HG03558 (cell line): ENCODE data around the gene MAP7D1.
"Not testable (repeated sequence)": the region's sequence is repeated elsewhere in the genome, so short reads cannot be mapped to it uniquely, and the experiment has no call there.

ENCODE experiments used
- ATAC-seq: cut with Tn5 transposase; IDR thresholded peaks from one replicate; pipeline ENCODE4 v1.9.1; 2021; ENCODE audit warnings: moderate number of reproducible peaks; ENCODE audit not compliant: unreplicated experiment; ENCODE audit errors: extremely low read depth

Gene MAP7D1

GRCh38 chr1:36150296-36151133 lies 5.4 kb upstream of the MAP7D1 start:
- peak; percentile 33 for ATAC-seq

GRCh38 chr1:36151134-36151844 lies 4.7 kb upstream of the MAP7D1 start:
- no peak for ATAC-seq

- no peak for ATAC-seq
Measured at GRCh38 chr1:36151845-36152203, 4.1 kb upstream of the MAP7D1 start.

GRCh38 chr1:36153476-36153875 lies 2.5 kb upstream of the MAP7D1 start:
- no peak for ATAC-seq

- no peak for ATAC-seq
Measured at GRCh38 chr1:36154335-36154734, 1.6 kb upstream of the MAP7D1 start.

DNA sequence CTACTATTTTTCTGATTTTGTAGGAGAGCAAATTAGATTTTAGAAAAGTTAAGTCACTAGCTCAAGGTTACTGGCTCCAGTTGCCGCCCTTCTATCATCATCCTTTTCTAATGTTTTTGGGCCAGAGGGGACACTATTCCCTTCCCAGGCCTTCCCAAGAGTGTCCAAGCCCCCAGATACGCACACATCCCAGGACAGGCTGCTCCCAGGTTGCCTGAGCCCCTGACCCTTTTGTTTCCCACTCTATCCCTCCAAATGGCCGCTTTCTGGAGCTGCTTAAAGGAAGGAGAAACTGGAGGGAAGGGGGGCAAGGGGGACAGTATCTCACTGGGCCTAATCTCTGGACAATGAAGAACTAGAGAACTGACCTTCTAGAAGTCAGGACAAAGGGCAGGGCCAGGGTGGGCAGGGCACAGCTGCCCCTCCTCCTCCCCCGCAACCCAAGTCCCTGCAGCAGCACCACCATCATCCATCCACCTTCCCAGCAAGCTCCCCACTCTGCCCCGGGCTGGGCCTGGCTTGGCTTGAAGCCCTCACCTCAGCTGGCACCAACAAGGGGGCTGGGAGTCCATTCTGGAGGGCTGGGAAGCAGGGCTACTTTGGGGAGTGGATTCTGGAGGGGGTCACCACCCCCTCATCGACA lies 1.1 kb upstream of the MAP7D1 start:
- ATAC-seq = no peak

DNA sequence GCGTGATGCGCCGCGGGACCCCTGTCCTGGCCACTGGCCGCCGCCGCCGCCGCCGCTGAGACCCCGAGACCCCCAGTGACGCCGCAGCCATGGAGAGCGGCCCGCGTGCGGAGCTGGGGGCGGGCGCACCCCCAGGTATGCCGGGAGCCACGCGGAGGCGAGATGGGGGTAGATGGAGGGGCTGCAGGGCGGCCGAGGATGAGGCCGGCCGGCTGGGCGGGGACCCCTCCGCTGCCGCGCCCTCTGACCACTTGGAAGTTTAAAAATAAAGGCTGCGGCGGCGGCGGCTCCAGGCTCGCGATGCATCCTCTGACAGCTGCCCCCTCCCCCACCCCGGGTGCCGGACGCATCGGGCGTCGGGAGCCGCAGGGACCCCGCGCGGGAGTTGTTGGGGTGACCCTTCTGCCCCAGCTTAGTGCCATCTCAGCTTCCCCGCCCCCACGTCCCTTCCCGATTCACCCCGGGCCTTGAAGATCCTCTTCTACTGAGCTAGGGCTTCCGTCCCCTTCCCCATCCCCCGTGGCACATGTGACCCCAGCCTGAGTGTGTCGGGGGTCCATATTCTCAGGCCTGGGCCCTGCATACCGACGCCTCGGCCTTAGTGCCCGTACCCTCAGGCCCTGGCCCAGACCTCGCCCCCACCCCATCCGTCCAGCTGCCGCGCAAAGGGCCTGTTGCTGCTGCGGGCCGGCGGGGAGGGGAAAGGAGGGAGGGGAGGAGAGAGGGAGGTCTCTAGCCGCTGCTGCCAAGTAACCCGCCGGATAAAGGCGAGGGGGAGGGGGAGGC lies 562 bp downstream of the MAP7D1 start:
- no peak for ATAC-seq

- ATAC-seq = no peak
Measured at GRCh38 chr1:36157115-36157903, 1.3 kb downstream of the MAP7D1 start.

GRCh38 chr1:36157973-36158826 lies 2.2 kb downstream of the MAP7D1 start:
- ATAC-seq = no peak

GRCh38 chr1:36158827-36159252 lies 2.9 kb downstream of the MAP7D1 start:
- ATAC-seq = not testable (repeated sequence)

DNA sequence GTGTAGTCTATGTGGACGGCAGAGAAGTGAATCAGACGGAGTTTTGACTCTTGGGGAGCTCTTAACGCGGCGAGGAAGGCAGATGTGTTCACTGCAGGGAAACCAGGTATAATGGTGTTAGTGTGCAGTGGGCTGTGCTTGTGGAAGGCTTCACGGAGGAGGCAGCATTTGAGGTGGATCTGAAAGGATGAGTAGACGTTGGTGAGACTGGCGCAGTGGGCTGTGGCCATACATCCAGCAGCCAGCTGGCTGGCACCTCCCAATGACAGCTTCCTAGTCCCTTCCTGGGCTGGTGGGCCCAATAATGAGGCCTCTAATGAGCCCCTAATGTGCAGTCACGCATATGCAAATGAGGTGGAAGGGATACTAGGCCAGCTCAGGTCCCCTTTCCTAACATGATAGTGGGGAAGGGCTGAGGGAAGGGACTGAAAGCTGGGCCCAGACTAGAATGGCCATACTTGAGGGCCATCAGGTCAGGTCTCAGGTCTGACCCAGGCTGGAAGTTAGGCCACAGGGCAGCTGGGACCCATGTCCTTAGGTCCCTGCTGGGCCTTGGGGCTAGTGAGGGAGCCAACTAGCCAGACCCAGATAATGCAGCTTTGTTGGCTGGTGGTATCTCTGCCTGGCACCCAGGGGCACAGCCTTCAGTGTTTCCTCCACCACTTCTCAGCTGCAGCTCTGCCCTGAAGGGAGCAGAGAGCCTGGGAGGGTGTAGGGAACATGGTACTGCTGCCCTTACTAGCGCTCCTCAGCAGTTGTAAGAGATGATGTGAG lies 3.8 kb downstream of the MAP7D1 start:
- ATAC-seq = no peak

DNA sequence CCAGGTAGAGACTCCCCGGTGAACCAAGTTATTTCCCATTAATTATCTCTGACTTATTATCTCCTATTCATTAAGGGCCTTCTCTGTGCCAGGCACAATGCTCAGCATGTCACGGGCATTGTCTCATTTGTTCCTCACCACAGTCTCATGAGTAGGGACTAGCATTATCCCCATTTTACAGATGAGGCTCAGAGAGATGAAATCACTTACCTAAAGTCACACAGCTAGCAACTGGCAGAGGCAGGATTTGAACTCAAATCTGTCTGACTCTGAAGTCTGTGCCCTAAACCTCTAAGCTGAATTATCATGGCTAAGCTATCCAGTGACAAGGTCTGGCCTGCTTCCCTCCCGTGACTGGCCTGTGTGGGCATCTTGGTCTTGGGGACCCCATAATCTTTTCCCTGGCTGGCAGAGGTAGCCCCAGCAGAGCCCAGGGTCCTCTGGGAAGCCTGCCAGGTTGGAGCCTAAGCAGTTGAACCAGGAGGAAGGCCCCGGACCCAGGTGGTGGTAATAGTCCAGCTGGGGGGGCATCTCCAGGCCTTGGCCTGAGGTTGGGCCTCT lies 4.5 kb downstream of the MAP7D1 start:
- no peak for ATAC-seq

DNA sequence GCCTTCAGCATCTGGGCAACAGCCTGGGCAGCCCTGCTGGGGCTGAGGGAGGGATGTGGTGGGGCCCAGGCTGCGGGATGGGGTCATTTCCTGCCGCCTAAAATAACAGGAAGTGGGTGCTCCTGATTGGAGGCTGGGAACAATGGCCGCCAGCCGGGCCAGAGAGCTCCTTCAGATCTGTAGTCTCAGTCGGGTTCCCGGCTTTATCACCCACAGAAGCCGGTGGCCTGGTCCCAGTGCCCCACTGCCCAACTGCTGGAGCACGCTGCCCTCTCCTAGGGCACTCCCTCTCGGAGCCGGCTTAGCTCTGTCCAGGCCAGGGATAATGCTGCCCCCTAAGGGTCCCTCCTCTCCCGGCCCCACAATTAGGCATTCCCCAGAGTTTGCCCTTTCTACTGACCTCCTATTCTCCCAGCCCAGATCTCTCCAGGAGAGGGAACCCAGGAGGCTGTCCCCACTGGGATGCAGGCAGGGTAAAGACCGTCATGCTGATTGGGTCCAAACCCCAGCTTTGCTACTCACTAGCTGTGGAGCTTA lies 5.1 kb downstream of the MAP7D1 start:
- ATAC-seq = no peak

- no peak for ATAC-seq
Measured at GRCh38 chr1:36161641-36162531, 5.9 kb downstream of the MAP7D1 start.

- no peak for ATAC-seq
Measured at GRCh38 chr1:36162680-36163239, 6.8 kb downstream of the MAP7D1 start.

GRCh38 chr1:36163426-36163825 lies 7.5 kb downstream of the MAP7D1 start:
- ATAC-seq = no peak
